GM10266 (cell line): Measurements from ENCODE around the gene EDRF1.

Experiments
- DNase-seq: peaks from one replicate; pipeline ENCODE4 v3.0.0; 2012; ENCODE audit errors: extremely low spot score
- TF ChIP-seq, protein P1 (sequence below): IDR thresholded peaks from 2 replicates; pipeline ENCODE4 v1.5.1; 2012; ENCODE audit warnings: mild to moderate bottlenecking, low read depth; ENCODE audit not compliant: control insufficient read depth, insufficient read depth; ENCODE audit errors: missing control alignments

EDRF1 gene

DNA sequence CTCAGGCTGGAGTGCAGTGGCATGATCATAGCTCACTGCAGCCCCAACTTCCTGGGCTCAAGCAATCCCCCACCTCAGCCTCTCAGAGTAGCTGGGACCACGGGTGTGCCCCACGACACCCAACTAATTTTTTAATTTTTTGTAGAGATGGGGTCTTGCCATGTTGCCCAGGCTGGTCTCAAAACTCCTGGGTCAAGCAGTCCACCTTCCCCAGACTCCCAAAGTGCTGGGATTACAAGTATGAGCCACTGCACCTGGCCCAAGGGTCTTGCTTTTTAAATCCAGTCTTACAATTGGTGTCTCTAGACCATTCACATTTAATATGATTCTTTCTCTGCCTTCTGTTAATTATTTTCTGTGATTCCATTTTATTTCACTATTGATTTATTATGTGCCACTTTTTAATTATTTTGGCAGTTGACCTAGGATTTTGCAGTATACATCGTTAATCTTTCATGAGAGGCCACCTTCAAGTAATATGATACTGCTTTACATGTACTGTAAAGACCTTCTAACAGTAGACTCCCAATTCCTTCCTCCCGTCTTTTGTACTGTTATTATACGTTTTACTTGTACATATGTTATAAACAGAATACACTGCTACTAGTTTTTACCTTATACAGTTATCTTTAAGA, 37.5 kb downstream of the EDRF1 start:
- TF ChIP-seq, protein P1, sequence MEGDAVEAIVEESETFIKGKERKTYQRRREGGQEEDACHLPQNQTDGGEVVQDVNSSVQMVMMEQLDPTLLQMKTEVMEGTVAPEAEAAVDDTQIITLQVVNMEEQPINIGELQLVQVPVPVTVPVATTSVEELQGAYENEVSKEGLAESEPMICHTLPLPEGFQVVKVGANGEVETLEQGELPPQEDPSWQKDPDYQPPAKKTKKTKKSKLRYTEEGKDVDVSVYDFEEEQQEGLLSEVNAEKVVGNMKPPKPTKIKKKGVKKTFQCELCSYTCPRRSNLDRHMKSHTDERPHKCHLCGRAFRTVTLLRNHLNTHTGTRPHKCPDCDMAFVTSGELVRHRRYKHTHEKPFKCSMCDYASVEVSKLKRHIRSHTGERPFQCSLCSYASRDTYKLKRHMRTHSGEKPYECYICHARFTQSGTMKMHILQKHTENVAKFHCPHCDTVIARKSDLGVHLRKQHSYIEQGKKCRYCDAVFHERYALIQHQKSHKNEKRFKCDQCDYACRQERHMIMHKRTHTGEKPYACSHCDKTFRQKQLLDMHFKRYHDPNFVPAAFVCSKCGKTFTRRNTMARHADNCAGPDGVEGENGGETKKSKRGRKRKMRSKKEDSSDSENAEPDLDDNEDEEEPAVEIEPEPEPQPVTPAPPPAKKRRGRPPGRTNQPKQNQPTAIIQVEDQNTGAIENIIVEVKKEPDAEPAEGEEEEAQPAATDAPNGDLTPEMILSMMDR, result no peak
- DNase-seq, result no peak

DNA sequence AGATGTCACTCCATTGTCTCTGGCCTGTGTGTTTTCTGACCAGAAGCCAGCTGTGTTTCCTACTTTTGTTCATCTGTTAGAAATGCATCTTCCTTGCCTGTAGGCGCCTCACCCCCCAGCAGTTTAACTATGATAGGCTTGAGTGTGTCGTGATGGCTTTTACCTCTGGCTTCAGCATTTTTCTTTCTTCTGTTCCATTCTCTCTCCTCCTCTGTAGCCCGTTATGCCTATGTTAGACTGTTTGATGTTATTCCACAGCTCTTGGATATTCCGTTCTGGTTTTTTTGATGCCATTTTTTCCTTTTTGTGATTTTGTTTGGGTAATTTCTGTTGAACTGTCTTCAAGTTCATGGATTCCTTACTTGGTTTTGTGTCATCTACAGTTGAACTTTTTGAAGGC, 38.2 kb downstream of the EDRF1 start:
- TF ChIP-seq, protein P1, result no peak

DNA sequence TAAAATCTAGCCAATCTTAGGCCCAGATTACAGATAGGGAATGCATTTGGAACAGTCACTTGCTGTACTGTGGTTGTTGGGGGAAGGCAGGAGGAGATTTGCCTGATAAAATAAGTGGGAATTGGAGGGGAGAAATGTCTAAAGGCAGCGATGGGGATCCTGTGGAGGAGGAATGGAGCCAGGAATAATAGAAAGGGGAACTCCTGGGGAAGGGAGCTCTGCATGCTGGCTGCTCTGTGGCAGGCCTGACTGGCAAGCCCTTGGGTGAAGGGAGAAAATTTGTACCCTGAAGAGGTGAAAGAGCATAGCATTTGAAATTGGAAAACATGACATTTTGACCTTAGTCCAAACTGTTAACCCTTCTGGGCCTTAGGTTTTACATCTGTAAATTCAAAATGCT, 42.5 kb downstream of the EDRF1 start:
- no peak for DNase-seq
- TF ChIP-seq, protein P1, result no peak

More for the DNA sequence above, 38.2 kb downstream of the EDRF1 start:
- no peak for DNase-seq

DNA sequence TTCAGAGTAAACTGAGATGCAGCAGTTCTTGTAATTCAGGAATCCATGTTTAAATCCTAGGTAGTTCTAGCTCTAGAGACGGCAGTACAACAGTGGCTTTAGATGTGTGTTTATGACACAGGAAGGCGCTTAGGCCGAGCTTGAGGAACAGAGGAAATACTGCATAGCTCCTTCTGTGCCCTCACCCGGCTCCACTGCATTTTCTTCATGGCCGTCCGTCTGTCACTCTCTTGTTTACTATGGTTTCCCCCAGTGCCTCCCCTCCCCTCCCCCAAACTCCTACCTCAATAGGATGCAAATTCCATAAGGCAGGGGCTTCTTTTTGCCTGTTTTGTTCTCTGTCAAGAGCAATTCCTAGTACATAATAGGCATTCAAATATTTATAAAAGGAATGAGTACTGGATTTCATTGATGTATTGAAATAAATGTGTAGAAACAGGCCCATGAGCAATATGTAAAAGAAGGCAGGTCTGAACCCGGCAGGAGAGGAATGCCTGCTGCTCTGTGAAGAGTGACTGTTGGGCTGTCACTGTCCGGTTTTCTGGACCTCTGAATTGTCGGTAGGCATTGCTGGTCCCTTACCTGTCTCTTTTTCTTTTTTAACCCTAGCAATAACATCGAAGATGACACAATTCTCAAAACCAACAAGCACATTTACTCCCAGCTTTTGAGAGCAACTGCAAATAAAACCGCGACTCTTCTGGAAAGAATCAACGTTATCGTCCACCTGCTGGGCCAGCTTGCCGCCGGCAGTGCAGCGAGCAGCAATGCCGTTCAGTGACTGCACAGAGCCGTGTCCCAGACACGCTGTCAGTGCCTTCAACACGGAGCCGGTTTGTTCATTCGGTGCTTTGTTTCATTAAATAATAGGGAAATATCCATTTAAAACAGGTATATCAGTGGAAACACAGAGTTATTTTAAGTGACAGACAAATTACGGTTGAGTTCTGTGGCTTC, 43.5 kb downstream of the EDRF1 start:
- TF ChIP-seq, protein P1, result no peak
- no peak for DNase-seq

DNA sequence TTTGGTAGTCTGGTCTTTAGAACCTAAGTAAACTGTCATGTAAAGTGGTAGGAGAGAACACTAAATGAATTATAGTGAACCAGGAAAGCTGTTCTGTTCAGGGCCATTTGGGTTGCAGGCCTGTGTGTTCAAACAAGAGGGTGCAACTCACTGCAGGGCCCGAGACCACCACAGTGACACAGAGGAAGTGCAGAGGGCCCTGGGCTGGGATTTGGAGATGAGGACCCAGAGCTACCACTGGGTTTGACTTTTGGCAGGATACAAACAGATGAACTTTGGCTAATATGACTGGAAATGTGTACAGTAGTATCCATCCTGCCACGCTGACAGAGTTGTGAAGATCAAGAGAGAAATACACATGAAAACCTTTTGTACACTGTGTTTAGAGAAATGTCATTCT, 46.3 kb downstream of the EDRF1 start:
- no peak for DNase-seq
- TF ChIP-seq, protein P1, result no peak

DNA sequence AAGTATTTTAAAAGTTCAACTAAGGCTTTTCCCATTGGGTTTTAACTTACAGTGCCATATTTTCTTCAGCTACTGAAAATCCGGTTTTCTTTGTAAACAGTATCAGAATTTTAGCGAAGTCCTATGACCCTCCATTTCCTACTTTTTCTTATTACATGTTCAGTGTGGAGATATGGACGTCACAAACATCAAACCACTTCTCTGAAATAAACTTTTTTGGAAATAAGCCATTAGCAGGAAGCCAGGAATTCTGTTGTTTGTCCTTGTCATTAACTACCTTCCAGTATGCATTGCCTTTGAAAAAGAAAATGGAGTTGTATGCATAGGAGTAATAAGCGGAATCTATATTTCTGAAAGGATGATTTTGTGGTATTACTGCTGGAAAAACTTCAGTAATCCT, 47.0 kb downstream of the EDRF1 start:
- TF ChIP-seq, protein P1, result no peak
- no peak for DNase-seq
